K562 (cell line): ENCODE results near the gene NCAM2. TPM values are rescaled to one million over a fixed set of nuclear protein-coding genes. Genes with fewer than 3 reads are reported as not detected.

Experiments used
- CREBBP ChIP-seq: IDR thresholded peaks from one replicate; pipeline ENCODE4 v1.6.1; 2012; ENCODE audit warnings: low read depth, mild to moderate bottlenecking, control low read depth, inconsistent platforms, low read length
- FOSL1 ChIP-seq: fragments of 200-800 bp; sonication (Bioruptor generic); conservative IDR thresholded peaks from 2 replicates; pipeline ENCODE4 v1.6.1; 2016; ENCODE audit warnings: missing genetic modification characterization, missing compliant biosample characterization
- FOXK2 ChIP-seq, 2 experiments: fragments of 450-650 bp; IDR thresholded peaks in 1 of 2; conservative IDR thresholded peaks in 1 of 2; 2 replicates each; pipeline ENCODE4 v1.6.1; 2016; ENCODE audit warnings: low read depth in 2 of 2, mild to moderate bottlenecking in 1 of 2
- GABPB1 ChIP-seq: sonication (generic); formaldehyde crosslinking; IDR thresholded peaks from 2 replicates; pipeline ENCODE4 v1.8.0; 2022; ENCODE audit warnings: mild to moderate bottlenecking, missing genetic modification reagents
- GATA2 ChIP-seq: sonication (generic); formaldehyde crosslinking; IDR thresholded peaks from 2 replicates; pipeline ENCODE4 v1.4.0; 2020; ENCODE audit warnings: mild to moderate bottlenecking, missing genetic modification reagents
- HNRNPH1 ChIP-seq: fragments of 200-400 bp; formaldehyde crosslinking; optimal IDR thresholded peaks from 2 replicates; pipeline ENCODE3; 2017; ENCODE audit warnings: low read depth, mild to moderate bottlenecking, low read length, moderate library complexity
- MTF1 ChIP-seq: fragments of 250-450 bp; sonication (Bioruptor Pico); IDR thresholded peaks from 2 replicates; pipeline ENCODE4 v1.9.0; 2021; ENCODE audit warnings: moderate library complexity, mild to moderate bottlenecking, inconsistent platforms, borderline replicate concordance
- MYNN ChIP-seq, 2 experiments: sonication (generic); formaldehyde crosslinking in 1 of 2; IDR thresholded peaks; 2 replicates each; pipeline versions ENCODE4 v1.5.0 to v1.6.1; 2016 to 2020; ENCODE audit warnings: antibody characterized with exemption in 1 of 2, missing genetic modification reagents in 1 of 2
- NCOA4 ChIP-seq: fragments of 450-650 bp; IDR thresholded peaks from 2 replicates; pipeline ENCODE4 v1.6.1; 2018; ENCODE audit warnings: mild to moderate bottlenecking; ENCODE audit not compliant: partially characterized antibody
- NFE2 ChIP-seq: IDR thresholded peaks from 2 replicates; pipeline ENCODE4 v1.6.1; 2014; ENCODE audit warnings: antibody characterized with exemption, low read depth
- NFE2L1 ChIP-seq: fragments of 450-650 bp; IDR thresholded peaks from 2 replicates; pipeline ENCODE4 v1.6.1; 2016; ENCODE audit warnings: missing genetic modification characterization, low read depth, mild to moderate bottlenecking, missing compliant biosample characterization, moderate library complexity, borderline replicate concordance
- PURB ChIP-seq: sonication (generic); formaldehyde crosslinking; IDR thresholded peaks from 2 replicates; pipeline ENCODE4 v1.9.0; 2021; ENCODE audit warnings: low read depth, mild to moderate bottlenecking, missing genetic modification reagents
- RBM25 ChIP-seq: fragments of 200-400 bp; formaldehyde crosslinking; IDR thresholded peaks from 2 replicates; pipeline ENCODE4 v1.6.1; 2018; ENCODE audit warnings: low read length, low read depth, moderate library complexity; ENCODE audit not compliant: severe bottlenecking
- SMAD3 ChIP-seq: fragments of 450-650 bp; formaldehyde crosslinking; conservative IDR thresholded peaks from 2 replicates; pipeline ENCODE4 v1.4.0; 2020; ENCODE audit warnings: mild to moderate bottlenecking
- SMARCC2 ChIP-seq: fragments of 450-650 bp; IDR thresholded peaks from 2 replicates; pipeline ENCODE4 v1.6.1; 2017; ENCODE audit warnings: antibody characterized with exemption, moderate library complexity, mild to moderate bottlenecking, low read depth
- ZBTB17 ChIP-seq: fragments of 450-650 bp; formaldehyde crosslinking; IDR thresholded peaks from 2 replicates; pipeline ENCODE4 v1.4.0; 2020; ENCODE audit warnings: mild to moderate bottlenecking
- ZKSCAN1 ChIP-seq: fragments of 150-350 bp; IDR thresholded peaks from 2 replicates; pipeline ENCODE4 v1.6.1; 2016; ENCODE audit warnings: low read depth, low read length
- ZNF263 ChIP-seq: sonication (generic); formaldehyde crosslinking; IDR thresholded peaks from 2 replicates; pipeline ENCODE4 v1.8.0; 2022; ENCODE audit warnings: mild to moderate bottlenecking, missing genetic modification reagents, borderline replicate concordance
- ZNF785 ChIP-seq: fragments of 250-450 bp; sonication (Bioruptor Pico); IDR thresholded peaks from 2 replicates; pipeline ENCODE4 v1.4.0; 2020; ENCODE audit warnings: mild to moderate bottlenecking
- polyA plus RNA-seq, 8 experiments: library from polyadenylated mRNA; depleted of rRNA in 4 of 8; stranded (reverse) in 5 of 8; unstranded in 3 of 8; fragments of >200 nt; fragmentation: Nextera tagmentation in 2 of 8; fragmentation: Illumina TruSeq in 1 of 8; extraction: Ambion mirVana in 2 of 8; extraction: Trizol in 1 of 8; gene quantifications; 2 replicates each; pipeline versions ENCODE4 v1.2.1 to v1.2.3, GENCODE V29; 2011 to 2014; ENCODE audit warnings: inconsistent platforms in 1 of 8, missing spikeins in 1 of 8
- total RNA-seq, 7 experiments: library from RNA; depleted of rRNA in 6 of 7; stranded (reverse); fragments of >200 nt in 6 of 7; fragmentation: Illumina TruSeq in 2 of 7; extraction: Trizol in 2 of 7; gene quantifications; 2 replicates each; pipeline versions ENCODE4 v1.2.1 to v1.2.3, GENCODE V29; 2011 to 2021; ENCODE audit warnings: low replicate concordance in 1 of 7
- TF ChIP-seq, protein P1 (sequence below): sonication (generic); formaldehyde crosslinking; IDR thresholded peaks from 2 replicates; pipeline ENCODE4 v1.8.1; 2023; ENCODE audit warnings: mild to moderate bottlenecking, missing genetic modification reagents
- TF ChIP-seq, protein P2 (sequence below), 2 experiments: fragments of 450-650 bp in 1 of 2; sonication (generic) in 1 of 2; formaldehyde crosslinking in 1 of 2; IDR thresholded peaks in 1 of 2; conservative IDR thresholded peaks in 1 of 2; 2 replicates each; pipeline versions ENCODE4 v1.6.1 to v1.8.1; 2016 to 2023; ENCODE audit warnings: mild to moderate bottlenecking in 2 of 2, moderate library complexity in 2 of 2, inconsistent platforms in 1 of 2, missing genetic modification reagents in 1 of 2
- TF ChIP-seq, protein P3 (sequence below): sonication (generic); formaldehyde crosslinking; IDR thresholded peaks from 2 replicates; pipeline ENCODE4 v1.8.0; 2022; ENCODE audit warnings: mild to moderate bottlenecking, missing genetic modification reagents, borderline replicate concordance
- TF ChIP-seq, protein P4 (sequence below): sonication (generic); formaldehyde crosslinking; IDR thresholded peaks from 2 replicates; pipeline ENCODE4 v1.8.0; 2022; ENCODE audit warnings: missing genetic modification reagents, mild to moderate bottlenecking, borderline replicate concordance

Gene NCAM2
- total and polyA plus RNA-seq, 9 of the 15 experiments (the other 6 are each of a cell fraction or from before 2014, with no cell fraction given): 14.0 to 58.2 (median 27.8) TPM

DNA sequence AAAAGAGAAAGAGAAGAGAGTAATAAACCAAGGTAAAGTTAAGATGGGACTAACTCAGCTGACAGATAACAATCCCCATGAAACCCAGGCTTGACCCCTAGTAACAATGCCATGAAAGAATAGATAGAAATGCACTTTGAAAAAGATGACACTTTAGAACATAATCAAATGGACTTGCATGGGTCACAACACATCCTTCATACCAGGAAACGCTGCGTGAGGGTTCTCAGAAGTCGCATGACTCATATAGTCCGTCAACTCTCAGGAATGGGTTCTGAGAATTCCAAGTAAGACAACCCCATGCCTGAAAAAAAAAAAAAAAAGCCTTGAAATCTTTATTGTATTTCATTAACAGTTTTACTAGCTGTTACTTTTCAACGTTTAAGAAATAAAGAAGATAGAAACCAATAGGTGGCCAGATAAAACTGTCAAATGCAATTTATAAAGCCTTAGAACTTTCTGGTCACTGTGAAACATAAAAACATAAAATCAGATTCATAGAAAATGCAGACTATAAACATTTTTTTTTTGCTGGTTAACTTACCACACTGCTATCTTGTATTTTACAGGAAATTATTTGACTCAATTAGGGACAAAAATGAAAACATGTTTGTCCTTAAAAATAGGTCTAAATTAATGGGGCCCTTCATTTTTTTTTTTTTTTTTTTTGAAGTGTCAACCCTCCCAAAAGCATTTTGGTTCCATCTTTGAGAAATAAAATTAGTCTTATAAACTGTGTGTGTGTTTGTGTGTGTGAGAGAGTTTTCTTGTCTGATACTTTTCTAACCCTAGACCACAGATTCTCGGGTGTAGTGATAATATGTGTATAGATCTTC, 202.1 kb downstream of the NCAM2 start (continued):
- no peak for TF ChIP-seq ZNF263 (CRISPR knock-in tag)
- TF ChIP-seq SMAD3 (CRISPR knock-in tag): no peak
- TF ChIP-seq NCOA4: no peak
- no peak for TF ChIP-seq ZKSCAN1
- TF ChIP-seq RBM25: no peak
- TF ChIP-seq HNRNPH1: no peak
- TF ChIP-seq, protein P1, sequence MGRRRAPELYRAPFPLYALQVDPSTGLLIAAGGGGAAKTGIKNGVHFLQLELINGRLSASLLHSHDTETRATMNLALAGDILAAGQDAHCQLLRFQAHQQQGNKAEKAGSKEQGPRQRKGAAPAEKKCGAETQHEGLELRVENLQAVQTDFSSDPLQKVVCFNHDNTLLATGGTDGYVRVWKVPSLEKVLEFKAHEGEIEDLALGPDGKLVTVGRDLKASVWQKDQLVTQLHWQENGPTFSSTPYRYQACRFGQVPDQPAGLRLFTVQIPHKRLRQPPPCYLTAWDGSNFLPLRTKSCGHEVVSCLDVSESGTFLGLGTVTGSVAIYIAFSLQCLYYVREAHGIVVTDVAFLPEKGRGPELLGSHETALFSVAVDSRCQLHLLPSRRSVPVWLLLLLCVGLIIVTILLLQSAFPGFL (CRISPR knock-in tag): no peak
- no peak for TF ChIP-seq PURB (CRISPR knock-in tag)
- peak; percentile 64 for TF ChIP-seq NFE2
- TF ChIP-seq, protein P2, sequence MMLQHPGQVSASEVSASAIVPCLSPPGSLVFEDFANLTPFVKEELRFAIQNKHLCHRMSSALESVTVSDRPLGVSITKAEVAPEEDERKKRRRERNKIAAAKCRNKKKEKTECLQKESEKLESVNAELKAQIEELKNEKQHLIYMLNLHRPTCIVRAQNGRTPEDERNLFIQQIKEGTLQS (IDR thresholded peaks at IDR 0.05): peak; percentile 94
- TF ChIP-seq, protein P2 (CRISPR knock-in tag; conservative IDR thresholded peaks at IDR 0.05): no peak
- no peak for TF ChIP-seq ZNF785
- TF ChIP-seq MTF1 (CRISPR knock-in tag): no peak
- TF ChIP-seq, protein P3, sequence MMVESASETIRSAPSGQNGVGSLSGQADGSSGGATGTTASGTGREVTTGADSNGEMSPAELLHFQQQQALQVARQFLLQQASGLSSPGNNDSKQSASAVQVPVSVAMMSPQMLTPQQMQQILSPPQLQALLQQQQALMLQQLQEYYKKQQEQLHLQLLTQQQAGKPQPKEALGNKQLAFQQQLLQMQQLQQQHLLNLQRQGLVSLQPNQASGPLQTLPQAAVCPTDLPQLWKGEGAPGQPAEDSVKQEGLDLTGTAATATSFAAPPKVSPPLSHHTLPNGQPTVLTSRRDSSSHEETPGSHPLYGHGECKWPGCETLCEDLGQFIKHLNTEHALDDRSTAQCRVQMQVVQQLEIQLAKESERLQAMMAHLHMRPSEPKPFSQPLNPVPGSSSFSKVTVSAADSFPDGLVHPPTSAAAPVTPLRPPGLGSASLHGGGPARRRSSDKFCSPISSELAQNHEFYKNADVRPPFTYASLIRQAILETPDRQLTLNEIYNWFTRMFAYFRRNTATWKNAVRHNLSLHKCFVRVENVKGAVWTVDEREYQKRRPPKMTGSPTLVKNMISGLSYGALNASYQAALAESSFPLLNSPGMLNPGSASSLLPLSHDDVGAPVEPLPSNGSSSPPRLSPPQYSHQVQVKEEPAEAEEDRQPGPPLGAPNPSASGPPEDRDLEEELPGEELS (CRISPR knock-in tag): no peak
- no peak for TF ChIP-seq ZBTB17 (CRISPR knock-in tag)
- TF ChIP-seq FOXK2 (conservative IDR thresholded peaks at IDR 0.05 in 1 of 2, IDR thresholded peaks at IDR 0.05 in 1 of 2; ENCODE audit: low read depth in 2 of 2): peak; percentile 32 to 38; a peak in 3 of 4 replicates
- no peak for TF ChIP-seq MYNN (IDR thresholded peaks at IDR 0.05)
- TF ChIP-seq MYNN (CRISPR knock-in tag; IDR thresholded peaks at IDR 0.05): no peak
- peak; percentile 98 for TF ChIP-seq FOSL1 (tag)
- TF ChIP-seq, protein P4, sequence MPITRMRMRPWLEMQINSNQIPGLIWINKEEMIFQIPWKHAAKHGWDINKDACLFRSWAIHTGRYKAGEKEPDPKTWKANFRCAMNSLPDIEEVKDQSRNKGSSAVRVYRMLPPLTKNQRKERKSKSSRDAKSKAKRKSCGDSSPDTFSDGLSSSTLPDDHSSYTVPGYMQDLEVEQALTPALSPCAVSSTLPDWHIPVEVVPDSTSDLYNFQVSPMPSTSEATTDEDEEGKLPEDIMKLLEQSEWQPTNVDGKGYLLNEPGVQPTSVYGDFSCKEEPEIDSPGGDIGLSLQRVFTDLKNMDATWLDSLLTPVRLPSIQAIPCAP: no peak
- no peak for TF ChIP-seq NFE2L1
- no peak for TF ChIP-seq CREBBP
- peak; percentile 83 for TF ChIP-seq SMARCC2
- no peak for TF ChIP-seq GATA2 (CRISPR knock-in tag)
- TF ChIP-seq GABPB1: no peak
